K562 (cell line): ENCODE data around the gene MLLT6. TPM values are rescaled to one million over a fixed set of nuclear protein-coding genes. Genes with fewer than 3 reads are reported as not detected.

ENCODE experiments used
- CBX2 ChIP-seq: fragments of 200-600 bp; sonication (generic); IDR thresholded peaks from one replicate; pipeline ENCODE4 v1.6.1; 2012; ENCODE audit warnings: mild to moderate bottlenecking, low read length, inconsistent platforms; ENCODE audit not compliant: insufficient read depth, poor library complexity, severe bottlenecking
- EWSR1 ChIP-seq: fragments of 450-650 bp; IDR thresholded peaks from 2 replicates; pipeline ENCODE4 v1.6.1; 2018; ENCODE audit warnings: borderline replicate concordance, mild to moderate bottlenecking, low read depth, moderate library complexity; ENCODE audit not compliant: partially characterized antibody
- ZNF639 ChIP-seq, 2 experiments: fragments of 200-800 bp in 1 of 2; sonication (Bioruptor generic) in 1 of 2; sonication (generic) in 1 of 2; formaldehyde crosslinking in 1 of 2; IDR thresholded peaks in 1 of 2; conservative IDR thresholded peaks in 1 of 2; 2 replicates each; pipeline versions ENCODE4 v1.5.0 to v1.6.1; 2016 to 2020; ENCODE audit warnings: missing compliant biosample characterization in 1 of 2, missing genetic modification characterization in 1 of 2, missing genetic modification reagents in 1 of 2
- polyA plus RNA-seq, 8 experiments: library from polyadenylated mRNA; depleted of rRNA in 4 of 8; stranded (reverse) in 5 of 8; unstranded in 3 of 8; fragments of >200 nt; fragmentation: Nextera tagmentation in 2 of 8; fragmentation: Illumina TruSeq in 1 of 8; extraction: Ambion mirVana in 2 of 8; extraction: Trizol in 1 of 8; gene quantifications; 2 replicates each; pipeline versions ENCODE4 v1.2.1 to v1.2.3, GENCODE V29; 2011 to 2014; ENCODE audit warnings: inconsistent platforms in 1 of 8, missing spikeins in 1 of 8
- total RNA-seq, 7 experiments: library from RNA; depleted of rRNA in 6 of 7; stranded (reverse); fragments of >200 nt in 6 of 7; fragmentation: Illumina TruSeq in 2 of 7; extraction: Trizol in 2 of 7; gene quantifications; 2 replicates each; pipeline versions ENCODE4 v1.2.1 to v1.2.3, GENCODE V29; 2011 to 2021; ENCODE audit warnings: low replicate concordance in 1 of 7
- TF ChIP-seq, protein P1 (sequence below), 2 experiments: fragments of 450-650 bp in 1 of 2; sonication (generic) in 1 of 2; formaldehyde crosslinking in 1 of 2; IDR thresholded peaks; 2 replicates each; pipeline versions ENCODE4 v1.7.1 to v1.9.0; 2016 to 2022; ENCODE audit warnings: inconsistent platforms in 1 of 2, mild to moderate bottlenecking in 1 of 2, missing genetic modification reagents in 1 of 2
- TF ChIP-seq, protein P2 (sequence below): fragments of 450-650 bp; IDR thresholded peaks from 2 replicates; pipeline ENCODE4 v1.6.1; 2016; ENCODE audit warnings: low read depth

The MLLT6 gene
- total and polyA plus RNA-seq, 9 of the 15 experiments (the other 6 are each of a cell fraction or from before 2014, with no cell fraction given): 3.1 to 71.7 (median 30.0) TPM

DNA sequence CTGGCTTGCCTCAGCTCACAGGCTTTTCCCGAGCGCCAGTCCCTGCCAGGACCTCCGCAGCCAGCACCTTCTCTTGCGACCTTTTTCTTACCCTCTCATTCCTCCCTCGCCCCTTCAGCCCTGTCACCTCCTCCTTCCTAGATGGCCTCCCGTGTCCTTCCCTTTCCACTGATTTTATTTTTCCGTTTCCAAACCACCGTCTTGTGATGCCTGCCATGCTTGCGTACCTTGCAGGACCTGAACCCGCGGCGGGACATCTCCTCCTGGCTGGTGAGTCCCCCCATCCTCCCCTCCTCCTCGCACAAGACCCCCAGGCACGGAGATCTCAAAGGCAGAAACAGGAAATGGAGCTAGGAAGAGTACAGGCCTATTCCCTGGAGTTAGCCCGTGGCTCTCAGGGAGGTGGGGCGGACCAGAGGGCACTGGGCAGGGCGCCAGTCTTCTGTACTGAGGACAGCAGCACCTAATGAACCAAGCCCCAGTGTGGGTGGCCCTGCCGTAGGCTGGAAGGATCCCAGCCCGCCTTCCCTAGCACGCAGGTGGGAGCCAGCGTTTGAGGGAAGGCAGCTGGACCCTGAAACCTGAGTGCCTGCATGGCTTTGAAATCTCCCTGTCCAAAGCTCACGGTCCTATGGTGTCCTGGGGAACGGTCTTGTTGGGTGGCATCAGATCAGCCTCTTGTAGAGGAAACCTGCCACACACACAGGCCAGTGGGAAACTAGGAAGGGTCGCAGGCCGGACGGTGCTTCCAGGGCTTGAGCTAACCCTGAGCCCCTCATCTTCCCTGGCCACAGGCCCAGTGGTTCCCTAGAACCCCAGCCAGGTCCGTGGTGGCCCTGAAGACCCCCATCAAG lies 25.7 kb downstream of the MLLT6 start (continued):
- TF ChIP-seq ZNF639 (CRISPR knock-in tag; conservative IDR thresholded peaks at IDR 0.05 in 1 of 2, IDR thresholded peaks at IDR 0.05 in 1 of 2): no peak; a peak in 1 of 4 replicates
- TF ChIP-seq, protein P1, sequence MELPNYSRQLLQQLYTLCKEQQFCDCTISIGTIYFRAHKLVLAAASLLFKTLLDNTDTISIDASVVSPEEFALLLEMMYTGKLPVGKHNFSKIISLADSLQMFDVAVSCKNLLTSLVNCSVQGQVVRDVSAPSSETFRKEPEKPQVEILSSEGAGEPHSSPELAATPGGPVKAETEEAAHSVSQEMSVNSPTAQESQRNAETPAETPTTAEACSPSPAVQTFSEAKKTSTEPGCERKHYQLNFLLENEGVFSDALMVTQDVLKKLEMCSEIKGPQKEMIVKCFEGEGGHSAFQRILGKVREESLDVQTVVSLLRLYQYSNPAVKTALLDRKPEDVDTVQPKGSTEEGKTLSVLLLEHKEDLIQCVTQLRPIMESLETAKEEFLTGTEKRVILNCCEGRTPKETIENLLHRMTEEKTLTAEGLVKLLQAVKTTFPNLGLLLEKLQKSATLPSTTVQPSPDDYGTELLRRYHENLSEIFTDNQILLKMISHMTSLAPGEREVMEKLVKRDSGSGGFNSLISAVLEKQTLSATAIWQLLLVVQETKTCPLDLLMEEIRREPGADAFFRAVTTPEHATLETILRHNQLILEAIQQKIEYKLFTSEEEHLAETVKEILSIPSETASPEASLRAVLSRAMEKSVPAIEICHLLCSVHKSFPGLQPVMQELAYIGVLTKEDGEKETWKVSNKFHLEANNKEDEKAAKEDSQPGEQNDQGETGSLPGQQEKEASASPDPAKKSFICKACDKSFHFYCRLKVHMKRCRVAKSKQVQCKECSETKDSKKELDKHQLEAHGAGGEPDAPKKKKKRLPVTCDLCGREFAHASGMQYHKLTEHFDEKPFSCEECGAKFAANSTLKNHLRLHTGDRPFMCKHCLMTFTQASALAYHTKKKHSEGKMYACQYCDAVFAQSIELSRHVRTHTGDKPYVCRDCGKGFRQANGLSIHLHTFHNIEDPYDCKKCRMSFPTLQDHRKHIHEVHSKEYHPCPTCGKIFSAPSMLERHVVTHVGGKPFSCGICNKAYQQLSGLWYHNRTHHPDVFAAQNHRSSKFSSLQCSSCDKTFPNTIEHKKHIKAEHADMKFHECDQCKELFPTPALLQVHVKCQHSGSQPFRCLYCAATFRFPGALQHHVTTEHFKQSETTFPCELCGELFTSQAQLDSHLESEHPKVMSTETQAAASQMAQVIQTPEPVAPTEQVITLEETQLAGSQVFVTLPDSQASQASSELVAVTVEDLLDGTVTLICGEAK (IDR thresholded peaks at IDR 0.05): peak; percentile 63
- TF ChIP-seq, protein P1 (CRISPR knock-in tag; IDR thresholded peaks at IDR 0.05): no peak
- TF ChIP-seq CBX2: no peak
- TF ChIP-seq, protein P2, sequence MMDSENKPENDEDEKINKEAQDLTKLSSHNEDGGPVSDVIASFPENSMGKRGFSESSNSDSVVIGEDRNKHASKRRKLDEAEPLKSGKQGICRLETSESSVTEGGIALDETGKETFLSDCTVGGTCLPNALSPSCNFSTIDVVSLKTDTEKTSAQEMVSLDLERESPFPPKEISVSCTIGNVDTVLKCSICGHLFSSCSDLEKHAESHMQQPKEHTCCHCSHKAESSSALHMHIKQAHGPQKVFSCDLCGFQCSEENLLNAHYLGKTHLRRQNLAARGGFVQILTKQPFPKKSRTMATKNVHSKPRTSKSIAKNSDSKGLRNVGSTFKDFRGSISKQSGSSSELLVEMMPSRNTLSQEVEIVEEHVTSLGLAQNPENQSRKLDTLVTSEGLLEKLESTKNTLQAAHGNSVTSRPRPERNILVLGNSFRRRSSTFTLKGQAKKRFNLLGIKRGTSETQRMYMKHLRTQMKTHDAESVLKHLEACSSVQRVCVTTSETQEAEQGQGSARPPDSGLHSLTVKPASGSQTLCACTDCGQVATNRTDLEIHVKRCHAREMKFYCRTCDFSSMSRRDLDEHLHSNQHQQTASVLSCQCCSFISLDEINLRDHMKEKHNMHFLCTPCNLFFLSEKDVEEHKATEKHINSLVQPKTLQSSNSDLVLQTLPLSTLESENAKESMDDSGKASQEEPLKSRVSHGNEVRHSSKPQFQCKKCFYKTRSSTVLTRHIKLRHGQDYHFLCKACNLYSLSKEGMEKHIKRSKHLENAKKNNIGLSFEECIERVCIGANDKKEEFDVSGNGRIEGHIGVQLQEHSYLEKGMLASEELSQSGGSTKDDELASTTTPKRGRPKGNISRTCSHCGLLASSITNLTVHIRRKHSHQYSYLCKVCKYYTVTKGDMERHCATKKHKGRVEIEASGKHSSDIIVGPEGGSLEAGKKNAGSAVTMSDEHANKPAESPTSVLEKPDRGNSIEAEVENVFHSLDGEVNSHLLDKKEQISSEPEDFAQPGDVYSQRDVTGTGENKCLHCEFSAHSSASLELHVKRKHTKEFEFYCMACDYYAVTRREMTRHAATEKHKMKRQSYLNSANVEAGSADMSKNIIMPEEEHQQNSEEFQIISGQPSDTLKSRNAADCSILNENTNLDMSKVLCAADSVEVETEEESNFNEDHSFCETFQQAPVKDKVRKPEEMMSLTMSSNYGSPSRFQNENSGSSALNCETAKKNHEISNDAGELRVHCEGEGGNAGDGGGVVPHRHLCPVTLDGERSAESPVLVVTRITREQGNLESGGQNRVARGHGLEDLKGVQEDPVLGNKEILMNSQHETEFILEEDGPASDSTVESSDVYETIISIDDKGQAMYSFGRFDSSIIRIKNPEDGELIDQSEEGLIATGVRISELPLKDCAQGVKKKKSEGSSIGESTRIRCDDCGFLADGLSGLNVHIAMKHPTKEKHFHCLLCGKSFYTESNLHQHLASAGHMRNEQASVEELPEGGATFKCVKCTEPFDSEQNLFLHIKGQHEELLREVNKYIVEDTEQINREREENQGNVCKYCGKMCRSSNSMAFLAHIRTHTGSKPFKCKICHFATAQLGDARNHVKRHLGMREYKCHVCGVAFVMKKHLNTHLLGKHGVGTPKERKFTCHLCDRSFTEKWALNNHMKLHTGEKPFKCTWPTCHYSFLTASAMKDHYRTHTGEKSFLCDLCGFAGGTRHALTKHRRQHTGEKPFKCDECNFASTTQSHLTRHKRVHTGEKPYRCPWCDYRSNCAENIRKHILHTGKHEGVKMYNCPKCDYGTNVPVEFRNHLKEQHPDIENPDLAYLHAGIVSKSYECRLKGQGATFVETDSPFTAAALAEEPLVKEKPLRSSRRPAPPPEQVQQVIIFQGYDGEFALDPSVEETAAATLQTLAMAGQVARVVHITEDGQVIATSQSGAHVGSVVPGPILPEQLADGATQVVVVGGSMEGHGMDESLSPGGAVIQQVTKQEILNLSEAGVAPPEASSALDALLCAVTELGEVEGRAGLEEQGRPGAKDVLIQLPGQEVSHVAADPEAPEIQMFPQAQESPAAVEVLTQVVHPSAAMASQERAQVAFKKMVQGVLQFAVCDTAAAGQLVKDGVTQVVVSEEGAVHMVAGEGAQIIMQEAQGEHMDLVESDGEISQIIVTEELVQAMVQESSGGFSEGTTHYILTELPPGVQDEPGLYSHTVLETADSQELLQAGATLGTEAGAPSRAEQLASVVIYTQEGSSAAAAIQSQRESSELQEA: no peak
- TF ChIP-seq EWSR1: no peak
